Activated naive CD4-positive, alpha-beta T cell treated with anti-CD3 and anti-CD28 coated beads, Interleukin-2, amount 10 ng/mL, durations not matched to agents 5 hours and 36 hours (primary cell): ENCODE data around the gene KCNJ10. TPM values are rescaled to one million over a fixed set of nuclear protein-coding genes. Genes with fewer than 3 reads are reported as not detected.

Source experiments
- total RNA-seq, 2 experiments: library from RNA; stranded (reverse); gene quantifications; one replicate each; pipeline ENCODE4 v1.2.3, GENCODE V29; 2021

The KCNJ10 gene
- total RNA-seq, result not detected

DNA sequence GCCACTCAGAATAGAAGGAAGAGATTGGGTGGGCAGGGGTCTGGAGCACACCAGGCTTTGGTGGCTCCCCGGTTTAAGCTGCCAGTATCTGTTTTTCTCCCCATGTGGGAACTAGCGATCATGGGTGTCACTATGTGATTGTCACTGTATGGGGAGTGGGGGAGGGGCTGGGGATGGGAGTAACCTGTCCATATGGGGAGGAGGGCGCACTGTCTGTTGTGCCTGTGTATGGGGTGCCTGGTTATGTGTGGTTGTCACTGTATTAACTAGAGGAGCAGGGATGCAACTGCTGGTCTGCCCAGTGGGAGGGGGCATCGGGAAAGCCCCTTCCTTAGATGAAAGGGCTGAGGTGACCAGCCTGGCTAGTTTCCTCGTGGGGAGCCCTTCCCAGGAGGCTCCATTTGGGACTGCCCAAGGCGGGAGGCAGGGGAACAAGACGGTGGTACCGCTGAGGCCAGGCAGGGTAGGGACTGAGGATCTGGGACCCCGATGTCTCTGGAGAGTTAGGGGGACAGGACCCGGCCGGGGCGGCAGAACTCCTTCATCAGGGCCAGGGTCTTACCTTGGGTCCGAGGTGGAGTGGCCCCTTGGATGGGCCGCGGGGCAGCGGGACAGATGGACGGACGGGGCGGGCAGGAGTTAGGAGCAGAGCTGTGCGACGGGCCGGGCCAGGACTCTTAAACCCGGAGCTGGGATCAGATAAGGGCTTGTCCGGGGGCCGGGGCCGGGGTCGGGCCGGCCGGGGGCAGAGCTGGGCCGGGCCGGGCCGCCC is at the start of gene KCNJ10:
Gene KCNJ10, minus strand, starts transcription at position 701 of the 772 bp plus-strand sequence. CDS start 27,628 bp downstream, outside the sequence.

DNA sequence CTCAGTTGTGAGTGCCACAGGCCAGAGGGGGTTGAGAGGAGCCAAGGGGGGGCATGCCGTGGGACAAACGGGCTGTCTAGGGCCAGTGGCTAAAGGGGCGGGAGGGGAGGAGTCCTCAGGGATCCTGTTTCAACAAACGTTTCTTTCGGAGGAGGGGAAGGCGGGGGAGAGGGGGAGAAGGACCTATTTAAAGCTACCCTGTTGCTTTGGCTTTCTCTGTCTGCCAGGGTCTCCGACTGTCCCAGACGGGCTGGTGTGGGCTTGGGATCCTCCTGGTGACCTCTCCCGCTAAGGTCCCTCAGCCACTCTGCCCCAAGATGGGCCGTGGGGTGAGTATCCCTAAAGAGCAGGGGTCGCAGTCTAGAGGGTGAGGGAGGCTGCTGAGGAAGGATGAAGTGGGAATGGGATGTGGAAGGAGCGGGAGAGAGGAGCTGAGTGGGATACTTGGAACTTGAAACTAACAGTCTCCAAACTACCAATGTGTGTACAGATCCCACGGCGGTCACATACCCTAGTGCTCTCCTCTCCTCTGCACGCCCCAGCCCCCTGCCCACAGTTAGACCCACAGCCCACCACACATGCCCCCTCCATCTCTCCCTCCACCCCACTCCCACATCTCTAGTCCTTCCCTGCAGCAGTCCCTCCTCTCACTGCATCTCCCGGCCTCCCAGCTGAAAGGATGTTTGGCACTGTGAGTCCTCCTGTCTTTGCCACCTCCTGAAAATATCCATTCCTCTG is 45.8 kb upstream of the KCNJ10 start, which contains the start of gene ATP1A2:
Gene ATP1A2, plus strand, starts transcription at position 215 of the 738 bp plus-strand sequence. Its CDS starts 103 bp downstream, at position 318.

DNA sequence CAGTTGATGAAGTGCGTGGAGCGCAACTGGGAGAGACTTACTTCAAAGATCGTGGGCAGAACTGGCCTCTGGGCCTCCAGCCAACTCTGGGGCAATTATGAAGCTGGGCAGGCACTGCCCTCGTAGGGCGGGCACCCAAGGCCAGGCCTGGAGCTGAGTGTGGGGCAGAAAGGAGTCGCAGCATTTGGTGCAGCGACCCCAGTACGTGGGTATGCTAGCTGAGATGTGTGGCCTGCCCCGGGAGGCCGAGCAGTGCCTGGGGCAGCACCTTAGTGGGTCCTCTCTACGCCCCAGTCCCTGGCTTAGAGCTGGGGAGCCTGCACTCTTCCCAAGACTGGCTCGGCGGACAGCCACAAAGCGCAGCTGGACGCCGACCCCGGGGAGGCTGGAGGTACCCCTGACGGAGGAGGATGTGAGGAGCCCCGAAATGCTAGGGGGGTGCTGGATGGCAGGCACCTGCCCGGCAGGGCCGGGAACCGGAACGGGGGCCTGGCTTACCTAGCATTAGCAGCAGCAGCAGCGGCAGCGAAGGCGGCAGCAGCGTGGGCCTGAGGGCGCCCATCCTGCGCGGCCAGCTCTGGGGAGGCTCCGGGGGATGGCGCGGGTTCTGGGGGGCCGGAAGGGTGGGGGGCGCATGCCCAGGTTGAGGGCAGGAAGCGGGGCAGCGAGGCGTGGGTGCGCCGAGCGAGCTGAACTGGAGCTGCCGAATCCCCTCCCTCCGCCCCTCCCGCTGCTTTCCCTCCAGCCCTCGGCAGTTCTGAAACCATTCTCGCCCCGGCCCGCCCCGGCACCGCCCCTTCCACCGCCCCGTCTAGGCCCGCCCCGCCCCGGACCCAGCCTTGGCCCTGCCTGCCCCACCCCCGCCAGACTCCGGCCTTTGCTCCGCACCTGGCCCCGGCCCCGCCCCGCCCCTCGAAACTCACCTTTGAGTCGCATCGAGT is 28.2 kb upstream of the KCNJ10 start, which contains the start of gene IGSF8:
Gene IGSF8, minus strand, starts transcription at position 709 of the 941 bp plus-strand sequence. Its CDS starts 147 bp downstream, at position 562.

DNA sequence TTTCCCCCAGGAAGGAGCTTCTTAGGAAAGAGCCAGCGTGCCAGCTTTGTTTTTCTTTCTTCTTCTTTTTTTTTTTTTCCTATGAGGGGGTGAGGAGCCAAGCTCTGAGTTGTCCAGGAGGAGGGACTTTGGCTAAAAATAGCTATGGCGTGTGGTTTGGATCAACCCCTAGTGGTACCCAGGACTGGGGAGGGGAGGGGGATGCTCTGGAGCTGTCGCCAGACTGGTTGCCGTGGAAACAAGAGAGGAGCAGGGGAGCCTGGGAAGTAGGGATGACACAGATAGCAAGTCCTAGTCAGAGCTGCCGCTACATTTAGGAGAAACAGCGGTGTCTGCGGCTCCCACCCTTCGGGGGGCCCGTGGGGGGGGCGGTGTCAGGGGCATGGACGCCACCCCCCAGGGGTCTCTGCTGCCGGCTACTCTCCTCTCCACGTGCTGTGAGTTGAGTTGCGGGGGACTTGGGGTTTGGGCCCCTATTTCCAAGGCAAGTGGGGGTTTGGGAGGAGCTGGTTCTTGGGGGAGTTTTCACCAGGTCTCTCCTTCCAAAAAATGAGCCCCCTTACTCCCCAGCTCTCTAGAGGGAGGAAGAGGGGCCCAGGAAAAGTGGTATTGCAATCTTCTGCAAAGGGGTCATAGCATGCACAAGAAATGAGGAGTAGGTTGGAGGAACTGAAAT is 11.4 kb upstream of the KCNJ10 start, which contains the start of gene KCNJ9:
Gene KCNJ9, plus strand, starts transcription at position 278 of the 676 bp plus-strand sequence. CDS start 2,493 bp downstream, outside the sequence.

DNA sequence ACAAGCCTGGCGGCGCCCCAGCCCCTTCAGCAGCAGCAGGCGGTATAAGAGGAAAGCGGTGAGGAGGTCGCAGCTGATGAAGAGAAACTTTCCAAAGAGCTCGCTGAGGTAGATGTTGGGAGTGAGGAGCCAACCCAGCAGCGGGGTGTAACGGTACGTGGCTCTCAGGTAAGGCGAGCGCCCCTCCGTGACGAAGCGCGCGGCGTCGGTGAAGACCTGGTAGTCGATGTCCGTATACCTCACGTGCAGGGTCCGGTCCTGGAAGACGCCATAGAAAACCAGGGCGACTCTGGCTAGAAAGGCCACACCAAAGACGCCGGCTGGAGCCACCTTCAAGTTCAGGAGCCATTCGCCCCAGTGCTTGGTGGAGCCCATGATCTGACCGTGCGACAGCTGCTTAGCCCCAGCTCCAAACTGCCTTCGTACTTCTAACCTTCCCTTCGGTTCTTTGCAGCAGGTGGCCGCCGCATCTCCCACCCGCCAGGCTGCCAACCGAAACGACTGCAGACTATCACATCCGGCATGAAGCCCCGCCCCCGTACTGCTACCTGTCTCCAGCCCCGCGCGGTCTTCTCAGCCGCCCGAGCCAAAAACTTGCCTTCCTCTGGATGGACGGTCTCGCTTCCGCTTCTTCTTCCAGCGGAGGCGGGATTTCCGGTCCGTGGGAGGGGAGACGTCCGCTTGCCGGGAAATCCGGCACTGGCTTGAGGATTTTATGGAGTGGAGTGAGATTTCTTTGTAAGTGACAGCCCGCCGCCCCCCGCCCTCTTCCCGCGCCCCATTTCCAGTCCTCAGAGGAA is 38.4 kb downstream of the KCNJ10 start, which contains the start of gene PIGM:
Gene PIGM, minus strand, starts transcription at position 626 of the 800 bp plus-strand sequence. Its CDS starts 251 bp downstream, at position 375.

DNA sequence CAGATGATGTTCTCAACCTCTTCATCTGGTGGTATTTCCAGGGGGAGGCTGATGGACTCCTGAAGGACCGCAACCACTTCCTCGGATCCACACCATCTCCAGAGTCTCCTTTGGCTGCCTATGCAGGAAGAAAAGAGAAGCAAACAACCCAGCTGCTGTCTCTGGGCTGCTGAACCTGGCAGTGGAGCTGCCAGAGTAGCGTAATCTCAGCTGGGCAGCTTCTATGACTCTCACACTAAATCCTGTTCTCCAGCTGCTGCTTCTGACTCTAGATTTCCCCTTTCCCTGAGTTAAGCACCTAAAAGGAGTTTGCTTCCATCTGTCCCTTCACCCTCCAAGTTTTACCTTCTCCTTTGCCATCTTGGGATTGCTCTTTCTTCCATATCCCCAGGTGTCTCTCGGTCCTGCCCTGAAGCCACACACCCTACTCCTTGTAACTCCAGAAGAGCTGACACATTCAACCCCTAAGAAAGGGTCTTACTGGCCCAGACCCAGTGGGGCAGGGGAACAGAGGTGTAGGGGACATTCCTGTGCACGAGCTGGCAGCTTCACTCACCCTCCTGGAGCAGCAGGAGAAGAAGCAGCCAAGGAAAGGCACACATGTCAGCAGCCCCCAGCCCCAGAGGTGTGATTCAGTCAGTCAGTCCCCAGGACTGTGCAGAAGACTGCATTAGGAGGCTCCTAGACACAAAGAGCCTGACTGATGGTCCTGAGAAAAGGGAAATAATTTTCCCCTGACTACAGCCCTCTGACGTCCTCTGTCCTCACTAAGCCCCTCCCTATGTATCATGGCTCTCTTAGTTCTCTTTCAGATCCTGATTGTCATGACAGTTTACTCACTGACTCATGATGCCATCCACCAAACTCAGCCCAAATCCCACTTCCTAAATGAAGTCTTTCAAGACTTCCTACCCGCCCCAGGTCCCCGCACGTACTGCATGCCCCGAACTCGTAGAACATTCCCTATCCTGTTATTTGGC is 116.1 kb downstream of the KCNJ10 start, which contains the start of gene SLAMF9:
Gene SLAMF9, minus strand, starts transcription at position 702 of the 980 bp plus-strand sequence. Its CDS starts 100 bp downstream, at position 602.

Other genes with a start within 250 kb of the KCNJ10 start
- under 1 TPM; 0.48 to 0.60 TPM for gene SLAMF8, start 243.3 kb downstream of the KCNJ10 start, total RNA-seq
- not detected for gene VSIG8, start 207.5 kb downstream of the KCNJ10 start, total RNA-seq
- gene CFAP45, start 170.0 kb downstream of the KCNJ10 start, total RNA-seq, result under 1 TPM; 0.76 to 0.91 TPM
- gene TAGLN2, start 144.7 kb downstream of the KCNJ10 start, total RNA-seq, result 100 to 1,000 TPM; 371 to 390 TPM
- not detected for gene IGSF9, start 124.5 kb downstream of the KCNJ10 start, total RNA-seq
- gene SLAMF9, start 115.9 kb downstream of the KCNJ10 start, total RNA-seq, result not detected
- 1 to 10 TPM; 6.4 to 6.6 TPM for gene PIGM, start 38.2 kb downstream of the KCNJ10 start, total RNA-seq
- gene KCNJ9, start 11.4 kb upstream of the KCNJ10 start, total RNA-seq, result not detected
- gene IGSF8, start 28.5 kb upstream of the KCNJ10 start, total RNA-seq, result 10 to 100 TPM; 38.4 to 39.5 TPM
- not detected for gene ATP1A2, start 45.6 kb upstream of the KCNJ10 start, total RNA-seq
- gene ATP1A4, start 81.4 kb upstream of the KCNJ10 start, total RNA-seq, result not detected
- under 1 TPM in 1 of 2 experiments, not detected in 1; 0.35 TPM for gene CASQ1, start 120.4 kb upstream of the KCNJ10 start, total RNA-seq
- gene PEA15, start 135.2 kb upstream of the KCNJ10 start, total RNA-seq, result 10 to 100 TPM; 30.9 to 33.6 TPM
- gene DCAF8, start 192.4 kb upstream of the KCNJ10 start, total RNA-seq, result 100 to 1,000 TPM; 113 to 118 TPM
- 10 to 100 TPM; 46.1 to 51.2 TPM for gene PEX19, start 215.0 kb upstream of the KCNJ10 start, total RNA-seq